ENCODE data around the gene CERS6.
A peak's percentile ranks its signal among the peaks of the same experiment; 100 is the strongest.

CERS6 gene

GRCh38 chr2:168443818-168444217 lies 12.3 kb upstream of the CERS6 start:
- no peak for DNase-seq (ENCODE audit: low read depth in 2 of 2)

GRCh38 chr2:168445960-168446359 lies 10.1 kb upstream of the CERS6 start:
- no peak for DNase-seq (ENCODE audit: low read depth in 2 of 2)

GRCh38 chr2:168448980-168449379 lies 7.1 kb upstream of the CERS6 start:
- DNase-seq (ENCODE audit: low read depth in 2 of 2): no peak

GRCh38 chr2:168449419-168449818 lies 6.7 kb upstream of the CERS6 start:
- no peak for DNase-seq (ENCODE audit: low read depth in 2 of 2)

- DNase-seq (ENCODE audit: low read depth in 2 of 2): no peak
These were observed 5.9 kb upstream of the CERS6 start for GRCh38 chr2:168450171-168450570.

- DNase-seq (ENCODE audit: low read depth in 2 of 2): no peak
These were observed 5.3 kb upstream of the CERS6 start for GRCh38 chr2:168450732-168451131.

- DNase-seq (ENCODE audit: low read depth in 2 of 2): no peak
These were observed 3.3 kb upstream of the CERS6 start for GRCh38 chr2:168452781-168453180.

GRCh38 chr2:168453404-168453803 lies 2.7 kb upstream of the CERS6 start:
- DNase-seq (ENCODE audit: low read depth in 2 of 2): no peak

GRCh38 chr2:168454737-168455644 lies 1.1 kb upstream of the CERS6 start:
- DNase-seq (ENCODE audit: low read depth in 2 of 2): no peak

GRCh38 chr2:168456521-168457189 lies 583 bp downstream of the CERS6 start:
- peak in 1 of 2 donors; percentile 29 for DNase-seq (ENCODE audit: low read depth in 2 of 2)

GRCh38 chr2:168457190-168457895 lies 1.3 kb downstream of the CERS6 start:
- DNase-seq (ENCODE audit: low read depth in 2 of 2): no peak

- no peak for DNase-seq (ENCODE audit: low read depth in 2 of 2)
These were observed 2.1 kb downstream of the CERS6 start for GRCh38 chr2:168458139-168458538.

- no peak for DNase-seq (ENCODE audit: low read depth in 2 of 2)
These were observed 3.2 kb downstream of the CERS6 start for GRCh38 chr2:168459256-168459655.

- no peak for DNase-seq (ENCODE audit: low read depth in 2 of 2)
These were observed 4.5 kb downstream of the CERS6 start for GRCh38 chr2:168460571-168460970.

GRCh38 chr2:168461178-168461941 lies 5.3 kb downstream of the CERS6 start:
- no peak for DNase-seq (ENCODE audit: low read depth in 2 of 2)

- DNase-seq (ENCODE audit: low read depth in 2 of 2): no peak
These were observed 5.9 kb downstream of the CERS6 start for GRCh38 chr2:168461942-168462331.

GRCh38 chr2:168462543-168463045 lies 6.5 kb downstream of the CERS6 start:
- no peak for DNase-seq (ENCODE audit: low read depth in 2 of 2)

GRCh38 chr2:168465594-168465993 lies 9.5 kb downstream of the CERS6 start:
- no peak for DNase-seq (ENCODE audit: low read depth in 2 of 2)

GRCh38 chr2:168466190-168466737 lies 10.2 kb downstream of the CERS6 start:
- no peak for DNase-seq (ENCODE audit: low read depth in 2 of 2)

- DNase-seq (ENCODE audit: low read depth in 2 of 2): no peak
These were observed 10.9 kb downstream of the CERS6 start for GRCh38 chr2:168466834-168467565.

GRCh38 chr2:168467729-168468128 lies 11.7 kb downstream of the CERS6 start:
- no peak for DNase-seq (ENCODE audit: low read depth in 2 of 2)

Measured in activated CD4-positive, alpha-beta T cell treated with anti-CD3 and anti-CD28 coated beads for 24 hours (primary cell).